SK-N-SH (cell line): ENCODE results near the gene AADACL4.

ENCODE experiments used
- GATA2 ChIP-seq: sonication (generic); formaldehyde crosslinking; IDR thresholded peaks from 2 replicates; pipeline ENCODE4 v1.5.0; 2020; ENCODE audit warnings: mild to moderate bottlenecking, missing genetic modification reagents
- JUND ChIP-seq: IDR thresholded peaks from 2 replicates; pipeline ENCODE4 v1.4.0; 2012
- MXI1 ChIP-seq: IDR thresholded peaks from 2 replicates; pipeline ENCODE4 v1.6.1; 2012; ENCODE audit warnings: mild to moderate bottlenecking, low read depth, low read length, improper control_type of control experiment
- NRF1 ChIP-seq: IDR thresholded peaks from 2 replicates; pipeline ENCODE4 v1.6.1; 2012; ENCODE audit warnings: low read depth, mild to moderate bottlenecking, low read length
- POLR2AphosphoS5 ChIP-seq: IDR thresholded peaks from 2 replicates; pipeline ENCODE4 v1.6.1; 2012; ENCODE audit warnings: low read depth, low read length
- RAD21 ChIP-seq: IDR thresholded peaks from 2 replicates; pipeline ENCODE4 v1.6.1; 2012; ENCODE audit warnings: mild to moderate bottlenecking, low read length
- TAF1 ChIP-seq: IDR thresholded peaks from 2 replicates; pipeline ENCODE4 v1.6.1; 2012; ENCODE audit warnings: low read depth, mild to moderate bottlenecking, low read length, moderate library complexity, borderline replicate concordance
- TCF12 ChIP-seq: IDR thresholded peaks from 2 replicates; pipeline ENCODE4 v1.4.0; 2012
- TEAD4 ChIP-seq: IDR thresholded peaks from 2 replicates; pipeline ENCODE4 v1.4.0; 2012; ENCODE audit warnings: mild to moderate bottlenecking, borderline replicate concordance; ENCODE audit not compliant: insufficient read depth
- TF ChIP-seq, protein P1 (sequence below): fragments of 200-600 bp; sonication (generic); IDR thresholded peaks from 2 replicates; pipeline ENCODE4 v1.6.1; 2017; ENCODE audit warnings: antibody characterized with exemption, mild to moderate bottlenecking, moderate library complexity
- TF ChIP-seq, protein P2 (sequence below): IDR thresholded peaks from 2 replicates; pipeline ENCODE4 v1.4.0; 2012; ENCODE audit warnings: low read depth, borderline replicate concordance

DNA sequence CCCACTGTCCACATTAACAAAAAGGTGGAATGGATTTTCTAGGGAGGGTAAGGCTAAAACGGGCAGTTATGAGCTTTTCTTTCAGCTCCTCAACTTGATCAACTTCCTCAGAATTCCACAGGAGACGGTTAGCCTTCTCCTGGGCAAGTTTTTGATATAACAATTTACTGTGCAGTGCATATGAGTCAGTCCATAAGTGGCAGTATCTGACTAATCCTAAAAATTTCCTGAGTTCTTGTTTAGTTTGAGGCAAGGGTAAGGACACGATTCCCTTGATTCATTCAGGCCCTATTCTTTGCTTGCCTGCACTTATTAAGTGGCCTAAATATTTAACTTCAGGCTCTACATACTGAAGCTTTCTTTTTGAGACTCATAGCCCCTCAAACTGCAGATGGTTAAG lies 65.8 kb downstream of the AADACL4 start:
- TF ChIP-seq POLR2AphosphoS5 (no peak), TEAD4 (no peak), RAD21 (no peak), NRF1 (no peak), TCF12 (no peak), MXI1 (no peak), JUND (no peak), TAF1 (no peak), GATA2 (no peak)
- TF ChIP-seq, protein P1, sequence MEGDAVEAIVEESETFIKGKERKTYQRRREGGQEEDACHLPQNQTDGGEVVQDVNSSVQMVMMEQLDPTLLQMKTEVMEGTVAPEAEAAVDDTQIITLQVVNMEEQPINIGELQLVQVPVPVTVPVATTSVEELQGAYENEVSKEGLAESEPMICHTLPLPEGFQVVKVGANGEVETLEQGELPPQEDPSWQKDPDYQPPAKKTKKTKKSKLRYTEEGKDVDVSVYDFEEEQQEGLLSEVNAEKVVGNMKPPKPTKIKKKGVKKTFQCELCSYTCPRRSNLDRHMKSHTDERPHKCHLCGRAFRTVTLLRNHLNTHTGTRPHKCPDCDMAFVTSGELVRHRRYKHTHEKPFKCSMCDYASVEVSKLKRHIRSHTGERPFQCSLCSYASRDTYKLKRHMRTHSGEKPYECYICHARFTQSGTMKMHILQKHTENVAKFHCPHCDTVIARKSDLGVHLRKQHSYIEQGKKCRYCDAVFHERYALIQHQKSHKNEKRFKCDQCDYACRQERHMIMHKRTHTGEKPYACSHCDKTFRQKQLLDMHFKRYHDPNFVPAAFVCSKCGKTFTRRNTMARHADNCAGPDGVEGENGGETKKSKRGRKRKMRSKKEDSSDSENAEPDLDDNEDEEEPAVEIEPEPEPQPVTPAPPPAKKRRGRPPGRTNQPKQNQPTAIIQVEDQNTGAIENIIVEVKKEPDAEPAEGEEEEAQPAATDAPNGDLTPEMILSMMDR: no peak
- TF ChIP-seq, protein P2, sequence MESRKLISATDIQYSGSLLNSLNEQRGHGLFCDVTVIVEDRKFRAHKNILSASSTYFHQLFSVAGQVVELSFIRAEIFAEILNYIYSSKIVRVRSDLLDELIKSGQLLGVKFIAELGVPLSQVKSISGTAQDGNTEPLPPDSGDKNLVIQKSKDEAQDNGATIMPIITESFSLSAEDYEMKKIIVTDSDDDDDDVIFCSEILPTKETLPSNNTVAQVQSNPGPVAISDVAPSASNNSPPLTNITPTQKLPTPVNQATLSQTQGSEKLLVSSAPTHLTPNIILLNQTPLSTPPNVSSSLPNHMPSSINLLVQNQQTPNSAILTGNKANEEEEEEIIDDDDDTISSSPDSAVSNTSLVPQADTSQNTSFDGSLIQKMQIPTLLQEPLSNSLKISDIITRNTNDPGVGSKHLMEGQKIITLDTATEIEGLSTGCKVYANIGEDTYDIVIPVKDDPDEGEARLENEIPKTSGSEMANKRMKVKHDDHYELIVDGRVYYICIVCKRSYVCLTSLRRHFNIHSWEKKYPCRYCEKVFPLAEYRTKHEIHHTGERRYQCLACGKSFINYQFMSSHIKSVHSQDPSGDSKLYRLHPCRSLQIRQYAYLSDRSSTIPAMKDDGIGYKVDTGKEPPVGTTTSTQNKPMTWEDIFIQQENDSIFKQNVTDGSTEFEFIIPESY: no peak
